RWPE2 (cell line): Measurements from ENCODE around the gene RPL10A.

ENCODE experiments used
- ATAC-seq: fragments of 200-7000 bp; cut with Tn5 transposase; 3 replicates; pipeline ENCODE4 v1.9.1; 2021; ENCODE audit warnings: low read depth
- DNase-seq: peaks from one replicate; pipeline ENCODE4 v3.0.0-alpha.2; 2020; ENCODE audit warnings: low spot score
- H3K27ac ChIP-seq: fragments of 450-650 bp; 2 replicates; pipeline ENCODE4 v1.5.1; 2017; ENCODE audit warnings: mild to moderate bottlenecking; ENCODE audit not compliant: poor library complexity, severe bottlenecking
- H3K27me3 ChIP-seq: fragments of 250-450 bp; sonication (Bioruptor Pico); 2 replicates; pipeline ENCODE4 v1.5.1; 2021; ENCODE audit warnings: mild to moderate bottlenecking, moderate library complexity; ENCODE audit not compliant: insufficient read depth, poor library complexity, severe bottlenecking
- H3K36me3 ChIP-seq: fragments of 250-450 bp; sonication (Bioruptor Pico); 2 replicates; pipeline ENCODE4 v1.5.1; 2020; ENCODE audit warnings: low read depth, mild to moderate bottlenecking, moderate library complexity
- H3K4me1 ChIP-seq: fragments of 250-450 bp; sonication (Bioruptor Pico); 2 replicates; pipeline ENCODE4 v1.5.1; 2021; ENCODE audit warnings: mild to moderate bottlenecking, moderate library complexity; ENCODE audit not compliant: insufficient read depth, poor library complexity, severe bottlenecking
- H3K4me3 ChIP-seq: fragments of 250-450 bp; sonication (Bioruptor Pico); 2 replicates; pipeline ENCODE4 v1.5.1; 2021; ENCODE audit warnings: mild to moderate bottlenecking, moderate library complexity; ENCODE audit not compliant: severe bottlenecking
- H3K9me3 ChIP-seq: fragments of 250-450 bp; sonication (Bioruptor Pico); 2 replicates; pipeline ENCODE4 v1.5.1; 2021; ENCODE audit warnings: mild to moderate bottlenecking, moderate library complexity; ENCODE audit not compliant: severe bottlenecking
- TF ChIP-seq, protein P1 (sequence below): fragments of 450-650 bp; IDR thresholded peaks from one replicate; pipeline ENCODE4 v1.5.1; 2017; ENCODE audit warnings: mild to moderate bottlenecking, moderate library complexity; ENCODE audit not compliant: poor library complexity, severe bottlenecking

Gene RPL10A

DNA sequence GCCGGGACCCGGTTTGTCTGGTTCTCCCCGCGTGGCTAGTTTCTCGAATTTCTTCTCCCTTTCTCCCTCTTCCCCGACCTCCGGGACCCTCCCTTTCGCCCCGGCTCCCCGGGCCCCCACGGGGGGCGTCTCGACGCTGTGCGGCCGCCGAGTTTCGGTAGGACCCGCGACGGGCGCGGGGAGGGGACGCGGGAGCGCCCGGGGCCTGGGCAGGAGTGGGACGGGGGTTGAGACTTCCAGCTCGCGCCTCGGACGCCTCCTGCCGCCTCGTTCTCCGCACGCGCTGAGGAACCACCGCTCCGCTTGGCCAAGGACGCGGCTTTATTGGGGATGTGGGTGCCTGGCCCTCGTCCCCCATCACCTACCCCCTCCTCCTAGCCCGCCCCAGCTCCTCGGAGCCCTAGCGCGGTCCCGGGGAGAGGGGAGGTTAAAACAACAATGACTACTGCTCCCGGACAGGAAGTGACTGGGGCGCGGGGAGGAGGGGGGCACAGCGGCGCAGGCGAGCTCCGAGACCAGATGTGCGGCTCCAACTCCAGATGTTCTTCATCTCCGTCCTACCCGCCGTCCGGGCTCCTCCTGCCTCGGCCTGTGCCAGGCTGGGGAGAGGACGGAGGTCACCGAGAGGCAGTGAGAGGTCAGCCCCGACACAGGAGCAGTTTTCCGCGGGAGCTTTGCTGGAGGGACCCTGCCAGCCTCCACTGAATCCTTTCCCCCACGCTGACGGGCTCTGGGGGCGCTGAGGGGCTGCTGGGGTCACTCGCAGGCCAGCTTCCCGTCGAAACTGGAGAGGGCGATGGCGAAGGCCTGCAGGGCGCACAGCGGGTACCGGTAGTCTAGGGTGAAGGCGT is 29.6 kb downstream of the RPL10A start:
- ATAC-seq (peak; percentile 53), DNase-seq (peak; percentile 78)
- no peaks in the 10 kb centered on the region for H3K36me3 ChIP-seq
- TF ChIP-seq, protein P1, sequence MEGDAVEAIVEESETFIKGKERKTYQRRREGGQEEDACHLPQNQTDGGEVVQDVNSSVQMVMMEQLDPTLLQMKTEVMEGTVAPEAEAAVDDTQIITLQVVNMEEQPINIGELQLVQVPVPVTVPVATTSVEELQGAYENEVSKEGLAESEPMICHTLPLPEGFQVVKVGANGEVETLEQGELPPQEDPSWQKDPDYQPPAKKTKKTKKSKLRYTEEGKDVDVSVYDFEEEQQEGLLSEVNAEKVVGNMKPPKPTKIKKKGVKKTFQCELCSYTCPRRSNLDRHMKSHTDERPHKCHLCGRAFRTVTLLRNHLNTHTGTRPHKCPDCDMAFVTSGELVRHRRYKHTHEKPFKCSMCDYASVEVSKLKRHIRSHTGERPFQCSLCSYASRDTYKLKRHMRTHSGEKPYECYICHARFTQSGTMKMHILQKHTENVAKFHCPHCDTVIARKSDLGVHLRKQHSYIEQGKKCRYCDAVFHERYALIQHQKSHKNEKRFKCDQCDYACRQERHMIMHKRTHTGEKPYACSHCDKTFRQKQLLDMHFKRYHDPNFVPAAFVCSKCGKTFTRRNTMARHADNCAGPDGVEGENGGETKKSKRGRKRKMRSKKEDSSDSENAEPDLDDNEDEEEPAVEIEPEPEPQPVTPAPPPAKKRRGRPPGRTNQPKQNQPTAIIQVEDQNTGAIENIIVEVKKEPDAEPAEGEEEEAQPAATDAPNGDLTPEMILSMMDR = peak; percentile 3
- no peaks in the 10 kb centered on the region for H3K4me1 ChIP-seq
- H3K4me3 ChIP-seq = peak overlapping the region; percentile 88
- H3K27me3 ChIP-seq = no peaks in the 10 kb centered on the region
- peak overlapping the region; percentile 96 for H3K27ac ChIP-seq
- no peaks in the 10 kb centered on the region for H3K9me3 ChIP-seq

DNA sequence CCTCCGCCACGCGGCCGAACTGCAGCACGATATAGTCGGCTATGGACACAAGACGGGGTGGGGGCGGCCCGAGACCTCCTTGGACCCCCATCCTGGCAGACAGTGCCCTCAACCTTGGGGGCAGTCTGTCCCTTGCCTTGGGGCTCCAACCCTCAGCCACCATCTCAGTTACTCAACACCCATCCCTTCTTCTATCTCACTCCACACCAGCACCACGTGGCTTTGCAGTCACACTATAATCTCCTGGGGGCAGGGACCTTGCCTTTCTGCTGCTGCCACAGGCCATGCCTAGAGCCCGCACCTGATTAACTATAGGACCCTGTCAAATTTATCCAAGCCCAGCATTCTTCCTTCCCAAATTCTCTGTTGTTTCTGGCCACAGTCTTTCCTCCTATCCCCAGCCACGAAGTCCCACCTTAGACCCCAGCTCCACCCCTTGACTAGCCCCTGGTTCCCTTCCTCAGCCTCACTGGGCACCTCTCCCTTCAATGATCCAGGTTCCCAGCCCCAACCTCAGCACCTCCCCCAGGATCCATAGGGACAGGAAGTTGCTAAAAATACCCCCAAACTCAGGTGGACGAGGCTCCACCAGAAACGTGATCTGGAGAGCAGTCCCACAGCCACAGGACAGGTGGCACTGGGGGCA is 30.3 kb downstream of the RPL10A start:
- no peaks in the 10 kb centered on the region for H3K36me3 ChIP-seq
- ATAC-seq (no peak), DNase-seq (peak; percentile 64)
- peak overlapping the region; percentile 88 for H3K4me3 ChIP-seq
- H3K4me1 ChIP-seq = no peaks in the 10 kb centered on the region
- H3K9me3 ChIP-seq = no peaks in the 10 kb centered on the region
- H3K27ac ChIP-seq = peak overlapping the region; percentile 96
- TF ChIP-seq, protein P1 = no peak
- H3K27me3 ChIP-seq = no peaks in the 10 kb centered on the region

DNA sequence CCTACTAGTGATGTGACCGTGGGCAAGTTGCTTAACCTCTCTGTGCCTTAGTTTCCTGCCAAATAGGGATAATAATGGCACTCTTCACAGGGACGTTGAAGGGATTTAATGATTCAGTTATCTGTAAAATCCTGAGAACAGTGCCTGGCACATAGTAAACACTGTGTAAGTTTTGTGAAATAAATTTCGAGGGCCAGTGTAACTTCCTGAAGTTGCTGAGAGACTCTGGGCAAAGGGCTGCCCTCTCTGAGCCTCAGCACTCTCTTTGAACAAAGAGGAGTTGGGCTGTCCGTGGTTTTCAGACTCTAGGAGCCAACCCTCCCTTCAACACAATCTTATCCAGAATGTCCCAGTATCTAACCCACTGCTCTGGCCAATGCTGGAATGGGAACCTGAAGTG is 31.2 kb downstream of the RPL10A start:
- TF ChIP-seq, protein P1 = no peak
- ATAC-seq (no peak), DNase-seq (no peak)
- Histone ChIP-seq H3K9me3 (no peaks in the 10 kb centered on the region), H3K27me3 (no peaks in the 10 kb centered on the region), H3K4me3 (no peak overlapping the region), H3K4me1 (no peaks in the 10 kb centered on the region), H3K27ac (no peak overlapping the region), H3K36me3 (no peaks in the 10 kb centered on the region)

DNA sequence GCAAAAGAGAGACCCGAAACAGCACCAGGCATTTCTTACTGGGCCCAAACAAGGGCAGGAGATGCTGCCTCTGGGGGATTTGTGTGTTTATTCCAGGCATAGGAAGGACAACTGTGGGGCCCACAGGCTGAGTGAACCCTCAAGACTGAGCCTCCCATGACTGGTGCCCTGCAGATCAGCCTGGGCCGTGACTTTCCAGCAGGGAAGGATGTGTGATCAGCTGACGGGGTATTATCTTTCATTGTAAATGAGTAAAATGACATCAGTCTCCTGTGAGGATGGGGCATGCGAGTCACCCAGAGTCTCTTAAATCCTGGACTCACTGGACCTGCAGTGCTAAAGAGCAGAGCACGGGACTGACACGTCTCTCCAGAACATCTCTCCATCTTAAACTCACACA is 32.6 kb downstream of the RPL10A start:
- no peaks in the 10 kb centered on the region for H3K27me3 ChIP-seq

More for the DNA sequence above, 32.6 kb downstream of the RPL10A start:
- Histone ChIP-seq H3K27ac (no peak overlapping the region), H3K36me3 (no peaks in the 10 kb centered on the region), H3K4me1 (no peaks in the 10 kb centered on the region), H3K4me3 (no peak overlapping the region), H3K9me3 (no peaks in the 10 kb centered on the region)
- TF ChIP-seq, protein P1 = no peak
- ATAC-seq (peak; percentile 20; the same call in 2 of the 3 replicates), DNase-seq (no peak)
